Measurements from ENCODE around the gene MIOX.

GRCh38 chr22:50504369-50505211 is 17.9 kb downstream of the MIOX start:
- TF ChIP-seq CTCF (conservative IDR thresholded peaks at IDR 0.05; ENCODE audit: low read depth, low read length) (no peak), EZH2 (IDR thresholded peaks at IDR 0.05; ENCODE audit: borderline replicate concordance, low read depth, low read length, poor library complexity, severe bottlenecking) (no peak)
